GM18526 (cell line): ENCODE results near the gene BIRC6.

Experiments used
- POLR2A ChIP-seq: IDR thresholded peaks from 3 replicates; pipeline ENCODE4 v1.6.1; 2011; ENCODE audit not compliant: insufficient read length; ENCODE audit errors: extremely low read depth

Gene BIRC6

GRCh38 chr2:32383858-32384257 lies 27.0 kb downstream of the BIRC6 start:
- TF ChIP-seq POLR2A = no peak

GRCh38 chr2:32384529-32384928 lies 27.7 kb downstream of the BIRC6 start:
- TF ChIP-seq POLR2A = no peak

DNA sequence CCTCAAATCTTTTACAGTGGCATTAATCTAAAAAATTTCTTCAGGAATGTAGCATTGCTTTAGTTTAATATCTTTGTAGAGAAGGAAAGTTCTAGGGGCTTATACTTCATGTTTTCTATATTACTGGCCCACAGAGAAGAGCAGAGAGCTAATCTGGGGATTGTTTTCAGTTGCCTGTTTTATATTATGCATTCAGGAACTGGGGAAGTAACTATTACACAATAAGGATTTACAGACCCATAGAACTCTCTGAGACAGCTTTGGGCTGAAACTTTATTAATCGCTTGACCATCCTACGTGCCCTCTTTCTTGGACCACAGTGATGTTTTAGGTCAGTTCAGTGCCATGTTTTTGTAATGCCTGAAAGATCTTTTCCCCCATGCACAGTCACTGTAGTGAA lies 29.9 kb downstream of the BIRC6 start:
- no peak for TF ChIP-seq POLR2A

DNA sequence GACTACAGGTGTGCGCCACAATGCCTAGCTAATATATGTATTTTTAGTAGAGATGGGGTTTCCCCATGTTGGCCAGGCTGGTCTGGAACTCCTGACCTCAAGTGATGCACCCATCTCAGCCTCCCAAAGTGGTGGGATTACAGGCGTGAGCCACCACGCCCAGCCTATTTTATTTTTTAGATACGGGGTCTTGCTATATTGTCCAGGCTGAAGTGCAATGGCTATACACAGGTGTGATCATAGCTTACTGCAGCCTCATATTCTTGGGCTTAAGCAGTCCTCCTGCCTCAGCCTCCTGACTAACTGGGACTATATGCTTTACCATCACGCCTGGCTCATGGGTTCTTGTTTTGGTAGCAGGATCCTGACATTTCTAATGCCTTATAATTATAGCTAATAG lies 42.4 kb downstream of the BIRC6 start:
- no peak for TF ChIP-seq POLR2A

DNA sequence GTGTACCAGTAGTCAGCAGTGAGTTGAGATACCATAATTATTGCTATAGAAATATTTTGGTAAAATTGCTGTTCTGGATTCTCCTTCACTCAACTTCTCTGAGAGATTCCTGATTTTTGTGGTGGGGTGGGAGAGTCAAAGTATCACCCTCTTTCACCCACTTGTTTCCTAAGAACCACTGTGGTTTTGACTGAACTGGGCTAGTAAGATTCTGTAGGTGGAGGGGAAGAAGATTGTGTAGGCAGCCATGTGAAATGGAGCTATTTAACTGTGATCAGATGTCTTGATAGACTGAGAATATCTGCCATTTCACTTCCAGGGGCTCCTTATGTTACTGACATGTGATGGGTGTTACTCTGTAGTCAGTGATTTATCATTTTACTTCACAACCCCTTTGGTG lies 45.3 kb downstream of the BIRC6 start:
- no peak for TF ChIP-seq POLR2A

GRCh38 chr2:32403782-32404181 lies 47.0 kb downstream of the BIRC6 start:
- TF ChIP-seq POLR2A = no peak

GRCh38 chr2:32404691-32405090 lies 47.9 kb downstream of the BIRC6 start:
- TF ChIP-seq POLR2A = no peak

DNA sequence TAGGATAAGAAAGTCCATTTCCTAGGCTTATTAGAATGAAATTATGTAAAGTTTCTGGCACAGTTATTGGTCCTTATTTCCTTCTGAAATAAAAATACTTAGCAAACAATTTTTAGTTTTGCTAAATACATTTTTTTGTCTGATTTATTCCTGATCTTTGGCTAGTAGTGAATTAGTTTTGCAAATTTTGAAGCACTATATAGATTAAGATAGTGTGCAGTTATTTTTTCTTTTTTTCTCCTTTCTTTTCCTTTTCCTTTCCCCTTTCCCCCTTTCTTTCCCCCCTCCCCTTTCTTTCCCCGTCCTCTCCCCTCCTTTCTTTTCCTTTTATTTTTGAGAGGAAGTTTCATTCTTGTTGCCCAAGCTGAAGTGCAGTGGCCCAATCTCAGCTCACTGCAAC lies 59.7 kb downstream of the BIRC6 start:
- no peak for TF ChIP-seq POLR2A

DNA sequence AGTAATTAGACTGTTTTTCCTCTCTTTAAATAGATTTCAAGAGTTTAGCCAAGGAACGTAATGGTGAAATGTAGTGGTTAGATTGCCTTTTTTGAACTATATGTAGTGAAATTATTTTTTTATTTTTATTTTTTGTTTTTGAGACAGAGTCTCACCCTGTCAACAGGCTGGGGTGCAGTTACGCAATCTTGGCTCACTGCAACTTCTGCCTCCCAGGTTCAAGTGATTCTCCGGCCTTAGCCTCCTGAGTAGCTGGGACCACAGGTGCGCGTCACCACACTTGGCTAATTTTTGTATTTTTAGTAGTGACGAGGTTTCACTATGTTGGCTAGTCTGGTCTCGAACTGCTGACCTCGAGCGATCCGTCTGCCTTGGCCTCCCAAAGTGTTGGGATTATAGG lies 60.8 kb downstream of the BIRC6 start:
- TF ChIP-seq POLR2A = no peak

DNA sequence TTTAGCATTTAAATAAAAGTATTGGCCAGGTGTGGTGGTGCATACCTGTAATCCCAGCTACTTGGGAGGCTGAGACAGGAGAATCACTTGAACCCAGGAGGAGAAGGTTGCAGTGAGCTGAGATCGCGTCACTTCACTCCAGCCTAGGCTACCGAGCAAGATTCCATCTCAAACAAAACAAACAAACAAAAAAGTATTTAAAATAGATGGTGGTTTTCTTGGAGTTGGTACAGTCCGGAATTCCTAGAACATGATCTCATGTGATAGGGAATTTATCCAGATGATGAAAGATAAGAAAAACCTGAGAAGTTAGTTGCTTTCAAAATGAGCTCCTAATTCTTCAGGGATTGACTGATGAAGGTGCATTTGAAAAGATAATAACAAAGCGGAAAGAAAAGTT lies 62.0 kb downstream of the BIRC6 start:
- no peak for TF ChIP-seq POLR2A

GRCh38 chr2:32422133-32422532 lies 65.3 kb downstream of the BIRC6 start:
- TF ChIP-seq POLR2A = no peak

DNA sequence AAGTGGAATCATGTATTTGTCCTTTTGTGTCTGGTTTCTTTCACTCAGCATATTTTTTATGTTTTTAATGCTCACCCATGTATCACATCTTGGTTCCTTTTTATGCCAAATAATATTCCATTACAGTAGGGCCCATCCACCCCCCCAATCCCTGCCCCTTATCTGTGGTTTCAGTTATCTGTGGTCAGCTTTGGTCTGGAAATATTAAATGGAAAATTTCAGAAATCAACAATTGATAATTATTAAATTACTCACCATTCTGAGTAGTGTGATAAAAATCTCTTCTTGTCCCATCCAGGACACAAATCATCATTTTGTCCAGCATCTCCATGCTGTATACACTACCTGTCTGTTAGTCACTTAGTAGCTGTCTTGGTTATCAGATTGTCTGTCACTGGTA lies 66.7 kb downstream of the BIRC6 start:
- TF ChIP-seq POLR2A = no peak

GRCh38 chr2:32424739-32425138 lies 67.9 kb downstream of the BIRC6 start:
- TF ChIP-seq POLR2A = no peak

DNA sequence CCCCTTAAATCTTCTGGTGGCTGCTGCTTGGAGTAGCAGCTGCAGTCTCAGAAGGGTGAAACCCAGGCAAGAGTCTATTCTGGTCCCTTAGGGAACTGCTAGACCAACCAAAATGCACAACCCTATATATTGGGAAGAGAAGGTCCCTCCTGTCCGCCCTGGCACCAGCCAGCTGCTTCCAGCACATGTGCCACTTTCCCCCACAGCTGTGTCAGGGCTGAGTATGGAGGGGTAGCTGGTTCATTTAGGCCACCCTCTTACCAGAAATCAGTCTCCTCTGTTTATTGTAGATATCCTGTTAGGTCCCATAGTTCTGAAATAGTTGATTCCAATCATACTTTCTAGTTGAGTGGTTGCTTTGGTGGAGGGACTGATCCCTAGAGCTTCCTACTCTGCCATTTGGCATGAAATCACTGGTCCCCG lies 68.9 kb downstream of the BIRC6 start:
- TF ChIP-seq POLR2A = no peak

DNA sequence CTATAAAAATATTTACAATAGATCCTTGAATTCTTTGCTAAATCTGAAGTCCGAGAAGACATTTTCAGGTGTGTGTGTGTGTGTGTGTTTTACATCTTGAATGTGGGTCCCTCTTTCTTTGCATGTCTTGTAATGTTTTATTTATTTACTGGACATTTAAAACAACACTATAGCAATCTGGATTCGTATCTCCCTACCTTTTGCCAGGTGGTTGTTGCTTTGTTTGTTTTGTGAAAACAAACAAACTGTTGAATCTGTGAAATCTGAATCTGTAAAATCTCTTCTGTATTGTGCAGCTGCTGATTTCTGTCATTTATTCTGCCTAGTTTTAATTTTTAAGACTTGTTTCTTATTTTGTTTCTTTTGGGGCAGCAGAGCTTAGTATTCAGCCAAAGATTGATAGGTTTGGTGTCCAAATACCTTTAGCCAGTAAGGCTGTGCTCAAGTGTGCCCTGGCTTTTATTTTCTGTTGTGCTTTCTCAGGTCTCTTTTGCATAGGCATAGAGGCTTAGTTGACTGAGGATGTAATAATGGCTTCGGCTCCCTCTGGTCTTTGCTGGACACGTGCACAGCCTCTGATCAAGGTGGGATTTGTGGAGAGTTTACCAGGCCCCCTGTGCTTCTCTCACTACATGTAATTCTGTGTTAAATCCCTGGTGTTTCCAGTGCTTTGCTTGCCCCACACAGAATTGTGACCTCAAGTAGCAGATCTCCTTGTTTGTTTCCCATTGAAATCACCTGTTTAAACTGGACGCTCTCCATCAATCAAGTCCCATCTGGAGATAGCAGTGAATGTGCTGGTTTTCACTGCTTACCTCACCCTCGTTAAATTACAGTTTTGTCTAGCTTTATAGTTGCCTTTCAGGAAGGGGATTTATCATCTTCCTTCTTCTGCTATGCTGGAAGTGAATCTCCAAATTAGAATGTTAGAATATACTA lies 71.1 kb downstream of the BIRC6 start:
- no peak for TF ChIP-seq POLR2A

DNA sequence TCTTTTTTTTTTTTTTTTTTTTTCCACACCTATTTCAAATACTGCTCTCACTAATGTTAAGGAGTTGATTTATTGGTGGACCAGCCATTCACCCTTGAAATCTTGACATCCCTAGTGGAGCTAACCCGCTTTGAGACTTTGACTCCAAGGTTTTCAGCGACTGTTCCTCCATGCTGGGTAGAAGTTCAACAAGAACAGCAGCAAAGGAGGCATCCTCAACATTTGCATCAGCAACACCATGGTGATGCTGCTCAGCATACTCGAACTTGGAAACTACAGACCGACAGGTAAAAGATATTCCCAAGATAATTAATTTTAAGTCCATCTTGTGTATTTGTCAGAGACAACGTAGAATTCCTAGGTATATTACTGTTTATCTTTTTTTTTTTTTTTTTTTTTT lies 74.0 kb downstream of the BIRC6 start:
- TF ChIP-seq POLR2A = no peak

- TF ChIP-seq POLR2A = no peak
Measured at GRCh38 chr2:32436150-32436549, 79.3 kb downstream of the BIRC6 start.

- no peak for TF ChIP-seq POLR2A
Measured at GRCh38 chr2:32442020-32442467, 85.2 kb downstream of the BIRC6 start.

DNA sequence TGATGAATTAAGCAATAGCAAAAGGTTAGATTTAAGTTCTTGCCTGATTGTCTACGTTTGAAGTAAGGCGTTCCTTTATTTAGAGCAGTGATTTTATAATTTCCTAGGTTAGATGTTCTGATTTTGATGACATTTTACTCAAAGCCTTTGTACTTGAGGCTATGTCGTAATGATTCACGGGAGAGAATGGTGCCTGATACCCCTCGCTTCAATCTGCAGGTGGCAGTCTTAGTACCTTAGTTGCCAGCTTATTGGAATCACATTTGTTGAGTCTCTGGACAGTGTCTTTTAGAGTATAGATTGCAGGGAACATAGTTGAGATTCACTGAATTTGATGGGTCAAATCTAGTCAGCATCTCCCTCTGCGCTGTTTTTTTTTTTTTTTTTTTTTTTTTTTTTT lies 89.5 kb downstream of the BIRC6 start:
- TF ChIP-seq POLR2A = no peak
